HepG2 (cell line): ENCODE results near the gene MNT. TPM values are rescaled to one million over a fixed set of nuclear protein-coding genes. Genes with fewer than 3 reads are reported as not detected.

Experiments used
- CCDC6 ChIP-seq: sonication (generic); formaldehyde crosslinking; IDR thresholded peaks from 2 replicates; pipeline ENCODE4 v1.8.1; 2022; ENCODE audit warnings: mild to moderate bottlenecking, missing genetic modification reagents, moderate library complexity
- POGZ ChIP-seq: sonication (generic); formaldehyde crosslinking; IDR thresholded peaks from 2 replicates; pipeline ENCODE4 v1.4.0; 2020; ENCODE audit warnings: mild to moderate bottlenecking, missing genetic modification reagents
- RAD21 ChIP-seq: fragments of 450-650 bp; formaldehyde crosslinking; IDR thresholded peaks from 2 replicates; pipeline ENCODE4 v1.5.0; 2020; ENCODE audit warnings: mild to moderate bottlenecking
- SRF ChIP-seq: IDR thresholded peaks from 2 replicates; pipeline ENCODE4 v1.6.1; 2011; ENCODE audit warnings: mild to moderate bottlenecking, low read depth, low read length, moderate library complexity
- SUZ12 ChIP-seq: fragments of 150-350 bp; IDR thresholded peaks from 2 replicates; pipeline ENCODE4 v1.6.1; 2014; ENCODE audit warnings: low read depth, low read length
- ZMYM2 ChIP-seq: sonication (generic); formaldehyde crosslinking; IDR thresholded peaks from 2 replicates; pipeline ENCODE4 v1.8.0; 2022; ENCODE audit warnings: mild to moderate bottlenecking, missing genetic modification reagents
- ZNF205 ChIP-seq: IDR thresholded peaks from 2 replicates; pipeline ENCODE4 v1.6.1; 2018; ENCODE audit warnings: missing biosample characterization, missing genetic modification reagents
- ZNF225 ChIP-seq: sonication (generic); formaldehyde crosslinking; IDR thresholded peaks from 2 replicates; pipeline ENCODE4 v1.4.0; 2020; ENCODE audit warnings: mild to moderate bottlenecking, missing genetic modification reagents
- ZNF552 ChIP-seq: sonication (generic); formaldehyde crosslinking; IDR thresholded peaks from 2 replicates; pipeline ENCODE4 v1.9.0; 2022; ENCODE audit warnings: missing genetic modification reagents, mild to moderate bottlenecking, borderline replicate concordance
- ZNF792 ChIP-seq: IDR thresholded peaks from 2 replicates; pipeline ENCODE4 v1.6.1; 2016
- polyA plus RNA-seq, 8 experiments: library from polyadenylated mRNA; depleted of rRNA in 3 of 8; stranded (reverse) in 7 of 8; unstranded in 1 of 8; fragments of >200 nt; fragmentation: Illumina TruSeq in 4 of 8; extraction: Trizol in 4 of 8; gene quantifications; 2 replicates each; pipeline versions ENCODE4 v1.2.1 to v1.2.3, GENCODE V29; 2011 to 2016; ENCODE audit warnings: low read depth in 4 of 8, missing spikeins in 1 of 8, mixed read lengths in 1 of 8; ENCODE audit not compliant: insufficient read depth in 1 of 8
- total RNA-seq, 5 experiments: library from RNA; depleted of rRNA; stranded (reverse); fragments of >200 nt; fragmentation: Illumina TruSeq; extraction: Trizol; gene quantifications; 2 replicates each; pipeline ENCODE4 v1.2.3, GENCODE V29; 2016; ENCODE audit warnings: low read depth in 1 of 5
- TF ChIP-seq, protein P1 (sequence below): sonication (generic); formaldehyde crosslinking; IDR thresholded peaks from 2 replicates; pipeline ENCODE4 v1.5.0; 2020; ENCODE audit warnings: missing genetic modification reagents
- TF ChIP-seq, protein P2 (sequence below): sonication (generic); formaldehyde crosslinking; IDR thresholded peaks from 2 replicates; pipeline ENCODE4 v1.5.0; 2020; ENCODE audit warnings: mild to moderate bottlenecking, missing genetic modification reagents
- TF ChIP-seq, protein P3 (sequence below): IDR thresholded peaks from 2 replicates; pipeline ENCODE4 v1.6.1; 2016; ENCODE audit warnings: low read depth, control low read depth
- TF ChIP-seq, protein P4 (sequence below), 2 experiments: sonication (generic) in 1 of 2; formaldehyde crosslinking in 1 of 2; IDR thresholded peaks; 2 replicates each; pipeline versions ENCODE4 v1.6.1 to v1.9.0; 2014 to 2022; ENCODE audit warnings: antibody characterized with exemption in 1 of 2, borderline replicate concordance in 1 of 2, inconsistent platforms in 1 of 2, low read depth in 1 of 2, missing genetic modification reagents in 1 of 2
- TF ChIP-seq, protein P5 (sequence below): IDR thresholded peaks from 2 replicates; pipeline ENCODE4 v1.6.1; 2016

The MNT gene
- total and polyA plus RNA-seq, 2 of the 13 experiments (the other 11 are each of a cell fraction or from before 2014, with no cell fraction given): 2.1 to 3.5 TPM

DNA sequence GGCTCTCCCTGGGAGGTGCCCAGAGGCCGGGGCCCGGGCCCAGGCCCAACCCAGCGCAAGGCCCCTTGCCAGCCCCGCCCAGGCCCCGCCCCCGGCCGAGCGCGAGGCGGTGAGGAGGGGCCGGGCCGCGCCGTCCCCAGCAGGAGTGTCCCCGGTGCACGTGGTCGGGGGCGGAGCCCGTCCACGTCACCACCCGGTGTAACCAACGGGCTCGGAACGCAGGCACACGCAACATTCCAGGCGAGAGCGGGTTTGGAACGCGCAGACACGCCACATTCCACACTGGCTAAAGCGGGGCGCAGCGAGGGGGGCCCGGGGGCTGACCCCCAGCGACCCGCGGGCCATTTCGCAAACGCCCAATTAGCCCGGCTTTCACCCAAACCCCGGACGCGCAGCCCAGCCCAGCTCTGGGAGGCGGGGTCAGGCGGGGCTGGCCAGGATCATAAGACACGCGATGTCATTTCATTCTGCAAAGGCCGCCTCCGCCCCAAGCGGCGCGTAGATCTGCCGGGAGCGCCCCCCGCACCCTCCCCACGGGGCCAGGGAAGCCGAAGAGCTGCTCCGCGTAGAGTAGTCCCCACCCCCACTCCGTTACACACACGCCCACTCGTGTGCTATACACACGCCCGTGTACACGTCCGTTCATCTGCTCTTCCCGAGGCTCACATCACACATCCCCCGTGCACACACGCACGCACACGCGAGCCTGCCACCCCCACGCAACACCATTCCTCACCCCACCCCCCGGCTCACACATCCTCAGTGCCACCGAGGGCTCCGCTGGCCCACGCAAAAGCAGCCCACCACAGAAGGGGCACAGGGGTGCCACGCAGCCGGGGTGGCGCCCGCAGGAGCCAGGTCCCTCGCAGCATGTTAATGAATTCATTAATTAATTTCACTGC, 1.0 kb downstream of the MNT start (continued):
- TF ChIP-seq, protein P1, sequence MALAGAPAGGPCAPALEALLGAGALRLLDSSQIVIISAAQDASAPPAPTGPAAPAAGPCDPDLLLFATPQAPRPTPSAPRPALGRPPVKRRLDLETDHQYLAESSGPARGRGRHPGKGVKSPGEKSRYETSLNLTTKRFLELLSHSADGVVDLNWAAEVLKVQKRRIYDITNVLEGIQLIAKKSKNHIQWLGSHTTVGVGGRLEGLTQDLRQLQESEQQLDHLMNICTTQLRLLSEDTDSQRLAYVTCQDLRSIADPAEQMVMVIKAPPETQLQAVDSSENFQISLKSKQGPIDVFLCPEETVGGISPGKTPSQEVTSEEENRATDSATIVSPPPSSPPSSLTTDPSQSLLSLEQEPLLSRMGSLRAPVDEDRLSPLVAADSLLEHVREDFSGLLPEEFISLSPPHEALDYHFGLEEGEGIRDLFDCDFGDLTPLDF (CRISPR knock-in tag): no peak
- TF ChIP-seq, protein P2, sequence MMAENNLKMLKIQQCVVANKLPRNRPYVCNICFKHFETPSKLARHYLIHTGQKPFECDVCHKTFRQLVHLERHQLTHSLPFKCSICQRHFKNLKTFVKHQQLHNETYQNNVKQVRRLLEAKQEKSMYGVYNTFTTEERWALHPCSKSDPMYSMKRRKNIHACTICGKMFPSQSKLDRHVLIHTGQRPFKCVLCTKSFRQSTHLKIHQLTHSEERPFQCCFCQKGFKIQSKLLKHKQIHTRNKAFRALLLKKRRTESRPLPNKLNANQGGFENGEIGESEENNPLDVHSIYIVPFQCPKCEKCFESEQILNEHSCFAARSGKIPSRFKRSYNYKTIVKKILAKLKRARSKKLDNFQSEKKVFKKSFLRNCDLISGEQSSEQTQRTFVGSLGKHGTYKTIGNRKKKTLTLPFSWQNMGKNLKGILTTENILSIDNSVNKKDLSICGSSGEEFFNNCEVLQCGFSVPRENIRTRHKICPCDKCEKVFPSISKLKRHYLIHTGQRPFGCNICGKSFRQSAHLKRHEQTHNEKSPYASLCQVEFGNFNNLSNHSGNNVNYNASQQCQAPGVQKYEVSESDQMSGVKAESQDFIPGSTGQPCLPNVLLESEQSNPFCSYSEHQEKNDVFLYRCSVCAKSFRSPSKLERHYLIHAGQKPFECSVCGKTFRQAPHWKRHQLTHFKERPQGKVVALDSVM (CRISPR knock-in tag): peak; percentile 18; the same call in 1 of the 2 replicates
- TF ChIP-seq, protein P3, sequence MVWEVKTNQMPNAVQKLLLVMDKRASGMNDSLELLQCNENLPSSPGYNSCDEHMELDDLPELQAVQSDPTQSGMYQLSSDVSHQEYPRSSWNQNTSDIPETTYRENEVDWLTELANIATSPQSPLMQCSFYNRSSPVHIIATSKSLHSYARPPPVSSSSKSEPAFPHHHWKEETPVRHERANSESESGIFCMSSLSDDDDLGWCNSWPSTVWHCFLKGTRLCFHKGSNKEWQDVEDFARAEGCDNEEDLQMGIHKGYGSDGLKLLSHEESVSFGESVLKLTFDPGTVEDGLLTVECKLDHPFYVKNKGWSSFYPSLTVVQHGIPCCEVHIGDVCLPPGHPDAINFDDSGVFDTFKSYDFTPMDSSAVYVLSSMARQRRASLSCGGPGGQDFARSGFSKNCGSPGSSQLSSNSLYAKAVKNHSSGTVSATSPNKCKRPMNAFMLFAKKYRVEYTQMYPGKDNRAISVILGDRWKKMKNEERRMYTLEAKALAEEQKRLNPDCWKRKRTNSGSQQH (CRISPR knock-in tag): no peak; the same call in 1 of the 2 replicates
- TF ChIP-seq, protein P4, sequence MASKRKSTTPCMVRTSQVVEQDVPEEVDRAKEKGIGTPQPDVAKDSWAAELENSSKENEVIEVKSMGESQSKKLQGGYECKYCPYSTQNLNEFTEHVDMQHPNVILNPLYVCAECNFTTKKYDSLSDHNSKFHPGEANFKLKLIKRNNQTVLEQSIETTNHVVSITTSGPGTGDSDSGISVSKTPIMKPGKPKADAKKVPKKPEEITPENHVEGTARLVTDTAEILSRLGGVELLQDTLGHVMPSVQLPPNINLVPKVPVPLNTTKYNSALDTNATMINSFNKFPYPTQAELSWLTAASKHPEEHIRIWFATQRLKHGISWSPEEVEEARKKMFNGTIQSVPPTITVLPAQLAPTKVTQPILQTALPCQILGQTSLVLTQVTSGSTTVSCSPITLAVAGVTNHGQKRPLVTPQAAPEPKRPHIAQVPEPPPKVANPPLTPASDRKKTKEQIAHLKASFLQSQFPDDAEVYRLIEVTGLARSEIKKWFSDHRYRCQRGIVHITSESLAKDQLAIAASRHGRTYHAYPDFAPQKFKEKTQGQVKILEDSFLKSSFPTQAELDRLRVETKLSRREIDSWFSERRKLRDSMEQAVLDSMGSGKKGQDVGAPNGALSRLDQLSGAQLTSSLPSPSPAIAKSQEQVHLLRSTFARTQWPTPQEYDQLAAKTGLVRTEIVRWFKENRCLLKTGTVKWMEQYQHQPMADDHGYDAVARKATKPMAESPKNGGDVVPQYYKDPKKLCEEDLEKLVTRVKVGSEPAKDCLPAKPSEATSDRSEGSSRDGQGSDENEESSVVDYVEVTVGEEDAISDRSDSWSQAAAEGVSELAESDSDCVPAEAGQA (IDR thresholded peaks at IDR 0.05; ENCODE audit: low read depth): peak; percentile 8; the same call in 1 of the 2 replicates
- TF ChIP-seq, protein P4 (CRISPR knock-in tag; IDR thresholded peaks at IDR 0.05; ENCODE audit: borderline replicate concordance): no peak; the same call in 1 of the 2 replicates
- TF ChIP-seq SRF: no peak
- TF ChIP-seq ZNF552 (CRISPR knock-in tag): no peak
- TF ChIP-seq POGZ (CRISPR knock-in tag): no peak
- TF ChIP-seq, protein P5, sequence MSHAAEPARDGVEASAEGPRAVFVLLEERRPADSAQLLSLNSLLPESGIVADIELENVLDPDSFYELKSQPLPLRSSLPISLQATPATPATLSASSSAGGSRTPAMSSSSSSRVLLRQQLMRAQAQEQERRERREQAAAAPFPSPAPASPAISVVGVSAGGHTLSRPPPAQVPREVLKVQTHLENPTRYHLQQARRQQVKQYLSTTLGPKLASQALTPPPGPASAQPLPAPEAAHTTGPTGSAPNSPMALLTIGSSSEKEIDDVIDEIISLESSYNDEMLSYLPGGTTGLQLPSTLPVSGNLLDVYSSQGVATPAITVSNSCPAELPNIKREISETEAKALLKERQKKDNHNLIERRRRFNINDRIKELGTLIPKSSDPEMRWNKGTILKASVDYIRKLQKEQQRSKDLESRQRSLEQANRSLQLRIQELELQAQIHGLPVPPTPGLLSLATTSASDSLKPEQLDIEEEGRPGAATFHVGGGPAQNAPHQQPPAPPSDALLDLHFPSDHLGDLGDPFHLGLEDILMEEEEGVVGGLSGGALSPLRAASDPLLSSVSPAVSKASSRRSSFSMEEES: peak; percentile 82
- peak; percentile 61; the same call in 1 of the 2 replicates for TF ChIP-seq ZNF792 (CRISPR knock-in tag)
- TF ChIP-seq ZMYM2 (CRISPR knock-in tag): no peak
- TF ChIP-seq SUZ12: no peak
- TF ChIP-seq RAD21 (CRISPR knock-in tag): peak; percentile 33; the same call in 1 of the 2 replicates
- TF ChIP-seq ZNF225 (CRISPR knock-in tag): no peak
- TF ChIP-seq ZNF205 (CRISPR knock-in tag): no peak; the same call in 1 of the 2 replicates
- TF ChIP-seq CCDC6 (CRISPR knock-in tag): 0 out of 2 replicates have a peak, but pooled peaks have one; percentile 20
